Neural cell (in vitro differentiated cells): Measurements from ENCODE around the gene IREB2.

Experiments
- CTCF ChIP-seq: fragments of 450-650 bp; IDR thresholded peaks from 2 replicates; pipeline ENCODE4 v1.5.1; 2014; ENCODE audit warnings: antibody characterized with exemption, mild to moderate bottlenecking, moderate library complexity; ENCODE audit not compliant: poor library complexity, severe bottlenecking
- SMC3 ChIP-seq: fragments of 450-650 bp; conservative IDR thresholded peaks from 2 replicates; pipeline ENCODE4 v1.6.1; 2014; ENCODE audit warnings: antibody characterized with exemption, mild to moderate bottlenecking, moderate library complexity; ENCODE audit not compliant: poor library complexity

GRCh38 chr15:78538358-78538757 is 100.3 kb downstream of the IREB2 start:
- no peak for TF ChIP-seq CTCF
- TF ChIP-seq SMC3 = no peak
